Thoracic aorta (tissue), 2 donors: ENCODE results near the gene ARAP2. TPM values are rescaled to one million over a fixed set of nuclear protein-coding genes. Genes with fewer than 3 reads are reported as not detected.

ENCODE experiments used
- ATAC-seq: fragments of 150-250 bp; one replicate; pipeline ENCODE4 v1.8.0; 2017; ENCODE audit warnings: low read depth; ENCODE audit not compliant: insufficient number of reproducible peaks, low FRiP score
- DNase-seq: peaks from one replicate; pipeline ENCODE4 v3.0.0-alpha.2; 2020; ENCODE audit warnings: low spot score
- H3K27ac ChIP-seq, 2 donors: fragments of 200-600 bp; sonication (generic); 1 replicate in 1 of 2; 2 replicates in 1 of 2; pipeline ENCODE4 v1.5.1; 2016; ENCODE audit warnings: mild to moderate bottlenecking in 2 of 2, moderate library complexity in 2 of 2
- H3K27me3 ChIP-seq: fragments of 200-600 bp; sonication (generic); replicated peaks from 2 replicates; pipeline ENCODE4 v1.6.0; 2016; ENCODE audit warnings: mild to moderate bottlenecking; ENCODE audit not compliant: insufficient read depth
- H3K36me3 ChIP-seq: fragments of 200-600 bp; sonication (generic); one replicate; pipeline ENCODE4 v1.5.1; 2016
- H3K4me1 ChIP-seq, 2 donors: fragments of 200-600 bp; sonication (generic); 1 replicate in 1 of 2; 2 replicates in 1 of 2; pipeline versions ENCODE4 v1.5.1 to v1.6.0; 2016; ENCODE audit warnings: low read depth in 2 of 2, mild to moderate bottlenecking in 1 of 2; ENCODE audit not compliant: control insufficient read depth in 1 of 2
- H3K4me3 ChIP-seq: fragments of 200-600 bp; sonication (generic); 2 replicates; pipeline ENCODE4 v1.5.1; 2016; ENCODE audit warnings: mild to moderate bottlenecking
- H3K9me3 ChIP-seq: fragments of 200-600 bp; sonication (generic); 2 replicates; pipeline ENCODE4 v1.5.1; 2016
- total RNA-seq, 2 donors: library from RNA; depleted of rRNA; stranded (reverse); fragments of >200 nt; gene quantifications; one replicate each; pipeline versions ENCODE4 v1.1.0 to v1.2.3, GENCODE V29; 2016
- TF ChIP-seq, protein P1 (sequence below): fragments of 200-600 bp; sonication (generic); IDR thresholded peaks from one replicate; pipeline ENCODE4 v1.5.1; 2019; ENCODE audit warnings: antibody characterized with exemption

Gene ARAP2
- total RNA-seq, 2 donors from 2014 or later = 8.3 to 25.3 TPM

DNA sequence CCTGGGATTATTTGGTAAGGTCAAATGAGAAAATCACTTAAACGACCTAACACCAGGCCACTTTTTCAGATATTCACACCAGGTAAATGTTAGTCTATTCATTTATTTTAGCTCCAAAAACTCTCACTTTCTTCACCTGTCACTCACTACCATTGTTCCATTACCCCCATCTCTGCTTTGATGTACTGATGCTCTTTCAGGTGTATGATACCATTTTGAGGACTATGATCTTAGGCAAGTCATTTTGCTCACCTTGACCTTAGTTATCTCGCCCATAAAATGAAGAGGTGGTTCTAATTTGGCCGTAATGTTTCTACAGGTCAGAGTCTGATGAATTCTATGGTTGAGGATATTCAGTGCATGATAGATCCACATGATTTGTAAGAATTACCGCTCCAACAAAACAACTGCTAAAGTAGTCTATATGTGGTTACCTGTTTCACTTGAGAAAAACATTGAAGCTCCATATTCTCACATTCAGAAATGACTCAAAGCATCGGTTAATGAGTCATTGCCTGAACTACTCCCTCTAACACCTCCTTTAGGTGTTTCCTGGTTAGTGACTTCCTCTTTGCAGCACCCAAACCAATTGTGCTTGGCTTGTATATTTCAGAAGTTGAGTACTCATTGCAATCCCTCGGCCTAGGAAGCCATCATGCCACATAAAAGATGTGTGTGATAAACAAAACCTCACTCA is 41.6 kb upstream of the ARAP2 start:
- Histone ChIP-seq H3K4me1 (no peaks in the 10 kb centered on the region), H3K4me3 (no peak overlapping the region), H3K27ac (no peak overlapping the region), H3K27me3 (no peaks in the 10 kb centered on the region), H3K9me3 (no peaks in the 10 kb centered on the region), H3K36me3 (no peaks in the 10 kb centered on the region)
- DNase-seq = no peak
- TF ChIP-seq, protein P1, sequence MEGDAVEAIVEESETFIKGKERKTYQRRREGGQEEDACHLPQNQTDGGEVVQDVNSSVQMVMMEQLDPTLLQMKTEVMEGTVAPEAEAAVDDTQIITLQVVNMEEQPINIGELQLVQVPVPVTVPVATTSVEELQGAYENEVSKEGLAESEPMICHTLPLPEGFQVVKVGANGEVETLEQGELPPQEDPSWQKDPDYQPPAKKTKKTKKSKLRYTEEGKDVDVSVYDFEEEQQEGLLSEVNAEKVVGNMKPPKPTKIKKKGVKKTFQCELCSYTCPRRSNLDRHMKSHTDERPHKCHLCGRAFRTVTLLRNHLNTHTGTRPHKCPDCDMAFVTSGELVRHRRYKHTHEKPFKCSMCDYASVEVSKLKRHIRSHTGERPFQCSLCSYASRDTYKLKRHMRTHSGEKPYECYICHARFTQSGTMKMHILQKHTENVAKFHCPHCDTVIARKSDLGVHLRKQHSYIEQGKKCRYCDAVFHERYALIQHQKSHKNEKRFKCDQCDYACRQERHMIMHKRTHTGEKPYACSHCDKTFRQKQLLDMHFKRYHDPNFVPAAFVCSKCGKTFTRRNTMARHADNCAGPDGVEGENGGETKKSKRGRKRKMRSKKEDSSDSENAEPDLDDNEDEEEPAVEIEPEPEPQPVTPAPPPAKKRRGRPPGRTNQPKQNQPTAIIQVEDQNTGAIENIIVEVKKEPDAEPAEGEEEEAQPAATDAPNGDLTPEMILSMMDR = no peak
- no peak for ATAC-seq

DNA sequence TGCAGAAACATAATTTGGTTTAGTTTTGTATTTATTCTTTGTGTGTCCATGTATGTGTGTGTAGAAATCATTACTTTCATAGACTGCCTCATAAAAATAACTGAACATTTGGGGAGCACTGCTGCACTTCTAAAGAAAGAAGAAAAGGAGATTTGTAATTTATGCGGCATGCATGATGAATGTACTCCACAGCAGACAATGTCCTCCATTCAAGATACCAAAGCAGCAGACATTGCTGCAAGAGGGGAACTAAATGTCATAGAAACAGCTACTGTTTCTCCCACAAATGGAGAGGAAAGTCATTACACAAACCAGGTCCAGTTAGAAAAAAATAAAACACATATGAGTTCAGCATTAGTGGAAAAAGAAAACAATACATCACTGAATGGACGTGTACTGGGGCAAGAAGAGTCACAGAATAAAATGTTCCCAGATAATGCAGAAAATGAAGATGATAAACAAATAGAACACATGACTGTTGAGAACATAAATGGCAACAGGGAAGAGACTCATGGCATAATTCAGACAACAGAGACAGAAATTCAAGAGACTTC is 39.7 kb upstream of the ARAP2 start:
- TF ChIP-seq, protein P1 = no peak
- no peak overlapping the region for H3K4me3 ChIP-seq
- H3K9me3 ChIP-seq = no peaks in the 10 kb centered on the region
- ATAC-seq (no peak), DNase-seq (no peak)
- H3K36me3 ChIP-seq = no peaks in the 10 kb centered on the region
- H3K27me3 ChIP-seq = no peaks in the 10 kb centered on the region
- H3K27ac ChIP-seq = no peak overlapping the region
- no peaks in the 10 kb centered on the region for H3K4me1 ChIP-seq

DNA sequence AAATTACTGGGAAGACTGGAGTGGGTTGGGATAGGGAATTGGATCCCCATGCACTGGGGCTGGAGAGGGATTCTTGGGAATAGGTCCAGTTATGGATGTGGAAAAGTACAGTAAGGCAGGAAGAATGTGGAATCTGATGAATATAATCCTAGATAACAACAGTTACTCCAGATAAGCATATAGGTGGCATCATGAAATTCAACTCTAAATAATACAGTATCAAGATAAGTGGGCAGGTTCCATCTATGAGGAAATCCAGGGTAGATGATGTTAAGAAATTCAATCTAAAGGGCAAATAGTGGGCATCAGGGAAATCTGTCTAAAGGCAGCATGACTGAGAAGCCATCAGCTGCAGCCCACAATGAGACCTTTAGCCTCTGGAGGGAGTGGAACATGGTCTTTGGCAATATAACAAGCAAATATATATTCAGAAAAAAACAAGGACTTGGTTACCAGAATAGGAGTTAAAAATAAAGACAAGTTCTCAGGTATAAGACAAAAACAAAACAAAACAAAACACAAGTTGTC is 38.3 kb upstream of the ARAP2 start:
- ATAC-seq (no peak), DNase-seq (no peak)
- no peaks in the 10 kb centered on the region for H3K9me3 ChIP-seq
- H3K4me3 ChIP-seq = no peak overlapping the region
- TF ChIP-seq, protein P1 = no peak
- H3K27ac ChIP-seq = no peak overlapping the region
- no peaks in the 10 kb centered on the region for H3K4me1 ChIP-seq
- no peaks in the 10 kb centered on the region for H3K36me3 ChIP-seq
- H3K27me3 ChIP-seq = no peaks in the 10 kb centered on the region

DNA sequence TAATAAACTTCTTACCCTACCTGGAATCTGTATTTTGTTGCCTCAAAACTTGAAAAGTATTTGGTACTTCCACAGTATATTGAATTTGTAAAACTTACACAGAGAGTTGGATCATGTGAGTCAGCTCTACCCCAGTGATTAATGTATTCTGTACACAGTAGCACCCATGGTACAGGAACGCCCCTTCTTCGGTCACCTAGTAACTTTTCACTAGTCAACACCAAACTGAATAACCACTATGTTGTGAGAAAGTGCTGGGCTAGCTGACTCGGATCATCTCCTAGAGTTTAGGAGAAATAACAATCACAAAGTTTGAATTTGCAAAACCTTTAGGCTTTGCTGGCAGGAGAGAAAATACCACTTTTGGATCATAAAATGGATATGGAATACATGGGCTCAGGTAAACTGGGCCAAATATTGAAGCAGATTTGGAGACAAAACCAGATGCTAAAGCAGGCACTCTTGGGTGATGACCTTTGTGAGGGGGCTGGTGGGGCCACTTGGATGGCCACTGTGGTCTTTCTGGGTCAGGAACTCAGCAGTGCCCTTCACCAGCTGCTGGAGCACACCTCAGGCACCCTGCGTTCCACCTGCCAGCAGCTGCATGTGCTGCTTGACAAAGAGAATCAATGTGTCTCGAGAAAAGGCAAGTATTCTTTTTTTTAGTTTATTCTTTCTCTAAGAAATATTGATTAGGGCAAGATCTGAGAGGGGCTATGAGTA is 37.2 kb upstream of the ARAP2 start, which contains the start of gene DTHD1:
DTHD1 (plus strand) TSS at position 233 of the 723 bp plus-strand sequence; CDS start at position 376, 143 bp downstream.
- H3K27ac ChIP-seq = no peak within 1 kb of the TSS
- H3K36me3 ChIP-seq = no peaks in the 10 kb centered on the region
- H3K27me3 ChIP-seq = no peaks in the 10 kb centered on the region
- DNase-seq (no peak), ATAC-seq (no peak)
- TF ChIP-seq, protein P1 = no peak
- no peaks in the 10 kb centered on the region for H3K4me1 ChIP-seq
- H3K4me3 ChIP-seq = no peak within 1 kb of the TSS
- H3K9me3 ChIP-seq = no peaks in the 10 kb centered on the region

DNA sequence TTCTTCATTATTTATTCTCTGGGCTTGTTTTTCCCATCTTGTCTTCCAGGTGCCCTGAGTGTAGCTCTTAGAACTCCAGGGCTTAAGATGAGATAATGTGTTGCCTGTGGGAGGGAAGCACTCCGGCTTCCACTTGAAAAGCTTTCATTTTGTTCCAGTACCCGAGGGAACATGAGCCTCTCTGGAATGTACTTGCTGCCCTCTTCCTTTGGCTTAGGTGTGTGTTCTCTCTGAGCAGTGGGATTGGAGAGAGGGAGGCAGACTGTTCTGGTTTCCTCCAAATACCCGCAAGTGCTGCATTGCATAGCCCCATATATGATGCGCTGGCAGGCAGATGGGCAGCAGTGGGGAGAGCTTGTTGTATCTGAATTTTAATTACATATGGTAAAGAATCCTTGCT is 36.2 kb upstream of the ARAP2 start:
- no peak overlapping the region for H3K4me3 ChIP-seq
- H3K27me3 ChIP-seq = no peaks in the 10 kb centered on the region
- ATAC-seq (no peak), DNase-seq (no peak)
- no peaks in the 10 kb centered on the region for H3K4me1 ChIP-seq
- no peaks in the 10 kb centered on the region for H3K36me3 ChIP-seq
- TF ChIP-seq, protein P1 = no peak
- H3K9me3 ChIP-seq = no peaks in the 10 kb centered on the region
- H3K27ac ChIP-seq = no peak overlapping the region
